ENCODE measurements around the gene ZNF827. TPM values are rescaled to one million over a fixed set of nuclear protein-coding genes. Genes with fewer than 3 reads are reported as not detected.

ZNF827 gene
- total and polyA plus RNA-seq, 2 of the 13 experiments (the other 11 are each of a cell fraction or from before 2014, with no cell fraction given): 2.8 TPM

DNA sequence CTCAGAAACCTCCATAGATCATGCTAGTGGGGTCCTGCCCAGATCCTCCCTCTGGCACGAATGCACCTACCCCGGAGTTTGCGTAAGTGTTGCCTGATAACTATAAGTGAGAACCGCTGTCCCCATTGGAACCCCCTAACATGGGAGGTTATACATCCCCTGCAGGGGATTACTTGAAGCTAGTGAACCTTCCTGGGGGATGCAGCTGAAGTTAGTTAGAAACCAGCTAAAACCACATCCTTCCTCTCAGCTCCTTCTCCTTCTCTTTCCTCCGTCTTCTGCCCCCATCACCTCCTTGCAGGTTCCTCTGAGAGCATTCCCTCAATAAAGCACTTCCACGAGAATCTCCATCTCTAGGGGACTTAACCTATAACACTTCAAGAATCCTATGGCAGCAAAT, 95.0 kb downstream of the ZNF827 start:
- no peak overlapping the region for H3K27ac ChIP-seq (ENCODE audit: extremely low read length, insufficient read depth, low read length)
- no peaks in the 10 kb centered on the region for H3K4me1 ChIP-seq (ENCODE audit: insufficient read depth, low read length)
- no peak overlapping the region for H2AFZ ChIP-seq (ENCODE audit: low read length)
- in situ Hi-C loops (cut with HindIII; ENCODE audit: extremely low pct_ligation_motif_present, low pct_unique_long_range_greater_than_20kb) (no loop called here), intact Hi-C loops (cut with micrococcal nuclease; ENCODE audit: unreplicated experiment) (no loop called here)
- H3K79me2 ChIP-seq (ENCODE audit: insufficient read depth, low read length): no peaks in the 10 kb centered on the region
- no peak for ATAC-seq
- H3K4me2 ChIP-seq (ENCODE audit: low read depth, low read length): no peak overlapping the region
- BruUV-seq (replicated peaks): no TSS peak
- no peak for DNase-seq (ENCODE audit: low spot score)
- H3K9ac ChIP-seq (ENCODE audit: insufficient read depth, low read depth, low read length): no peak overlapping the region
- peaks cover 0 to 20% of the 10 kb centered on the region in 2 experiments; a peak in 1 of 5 replicates for H3K36me3 ChIP-seq (replicated peaks in 1 of 2; ENCODE audit: control insufficient read depth in 1 of 2, insufficient read depth in 2 of 2, low read length in 2 of 2)
- H3K9me3 ChIP-seq (ENCODE audit: low read length): no peaks in the 10 kb centered on the region
- CTCF ChIA-PET (ENCODE audit: low intra/inter-chr PET ratio, low total read pairs): no interaction called here
- FAIRE-seq: no peak
- POLR2A ChIA-PET: no interaction called here
- WGBS (ENCODE audit: low lambda C conversion rate): 92% methylated on average over 6 of the region's 6 CpGs
- no peaks in the 10 kb centered on the region for H3K27me3 ChIP-seq (ENCODE audit: control insufficient read depth in 1 of 2, insufficient read depth in 2 of 2, low read length in 2 of 2)
- no peak for TF ChIP-seq ZNF263 (CRISPR knock-in tag; IDR thresholded peaks at IDR 0.05)
- no peak for TF ChIP-seq TSC22D2 (CRISPR knock-in tag; IDR thresholded peaks at IDR 0.05; ENCODE audit: borderline replicate concordance)
- TF ChIP-seq MTF1 (CRISPR knock-in tag; IDR thresholded peaks at IDR 0.05): no peak
- no peak for TF ChIP-seq ZNF317 (CRISPR knock-in tag; IDR thresholded peaks at IDR 0.05)
- TF ChIP-seq AGO1 (IDR thresholded peaks at IDR 0.05; ENCODE audit: low read depth, low read length, poor library complexity, severe bottlenecking): no peak
- TF ChIP-seq PHF21A (CRISPR knock-in tag; IDR thresholded peaks at IDR 0.05): no peak
- H3K4me3 ChIP-seq (replicated peaks in 1 of 3; ENCODE audit: insufficient read depth in 1 of 3, low read depth in 2 of 3, low read length in 3 of 3): no peak overlapping the region
- no peaks in the 10 kb centered on the region for H4K20me1 ChIP-seq (ENCODE audit: insufficient read depth, low read length)

DNA sequence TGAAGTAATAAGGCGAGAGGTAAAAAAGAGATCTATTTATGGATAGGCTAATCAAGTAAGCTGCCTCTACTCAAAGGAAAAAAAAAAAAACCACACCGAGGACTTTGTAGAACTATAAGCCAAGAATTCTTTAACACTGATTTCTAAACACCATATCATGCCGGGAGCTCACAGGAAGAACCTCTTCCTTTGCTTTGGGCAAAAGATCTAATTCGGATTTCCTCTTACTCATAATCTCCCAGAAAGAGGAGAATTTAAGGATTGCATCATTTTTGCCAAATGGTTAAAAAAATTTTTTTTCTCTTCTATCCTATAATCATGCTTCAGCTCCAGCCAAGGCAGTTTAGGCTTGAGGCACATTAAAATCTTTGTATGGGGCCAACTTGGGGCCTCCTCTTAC, 95.5 kb downstream of the ZNF827 start:
- no peak overlapping the region for H3K27ac ChIP-seq (ENCODE audit: extremely low read length, insufficient read depth, low read length)
- BruUV-seq (replicated peaks): no TSS peak
- H3K9ac ChIP-seq (ENCODE audit: insufficient read depth, low read depth, low read length): no peak overlapping the region
- ATAC-seq (no peak), DNase-seq (ENCODE audit: low spot score) (no peak), FAIRE-seq (no peak)
- peaks cover 0 to 20% of the 10 kb centered on the region in 2 experiments; a peak in 1 of 5 replicates for H3K36me3 ChIP-seq (replicated peaks in 1 of 2; ENCODE audit: control insufficient read depth in 1 of 2, insufficient read depth in 2 of 2, low read length in 2 of 2)
- H3K4me1 ChIP-seq (ENCODE audit: insufficient read depth, low read length): no peaks in the 10 kb centered on the region
- intact Hi-C loops (cut with micrococcal nuclease; ENCODE audit: unreplicated experiment): no loop called here
- TF ChIP-seq, protein P1, sequence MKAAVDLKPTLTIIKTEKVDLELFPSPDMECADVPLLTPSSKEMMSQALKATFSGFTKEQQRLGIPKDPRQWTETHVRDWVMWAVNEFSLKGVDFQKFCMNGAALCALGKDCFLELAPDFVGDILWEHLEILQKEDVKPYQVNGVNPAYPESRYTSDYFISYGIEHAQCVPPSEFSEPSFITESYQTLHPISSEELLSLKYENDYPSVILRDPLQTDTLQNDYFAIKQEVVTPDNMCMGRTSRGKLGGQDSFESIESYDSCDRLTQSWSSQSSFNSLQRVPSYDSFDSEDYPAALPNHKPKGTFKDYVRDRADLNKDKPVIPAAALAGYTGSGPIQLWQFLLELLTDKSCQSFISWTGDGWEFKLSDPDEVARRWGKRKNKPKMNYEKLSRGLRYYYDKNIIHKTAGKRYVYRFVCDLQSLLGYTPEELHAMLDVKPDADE (CRISPR knock-in tag; IDR thresholded peaks at IDR 0.05): no peak
- TF ChIP-seq GFI1 (CRISPR knock-in tag; IDR thresholded peaks at IDR 0.05; ENCODE audit: borderline replicate concordance): no peak
- no peak for TF ChIP-seq TCF12 (IDR thresholded peaks at IDR 0.05)
- TF ChIP-seq TCF12 (CRISPR knock-in tag; IDR thresholded peaks at IDR 0.05): no peak
- TF ChIP-seq, protein P2, sequence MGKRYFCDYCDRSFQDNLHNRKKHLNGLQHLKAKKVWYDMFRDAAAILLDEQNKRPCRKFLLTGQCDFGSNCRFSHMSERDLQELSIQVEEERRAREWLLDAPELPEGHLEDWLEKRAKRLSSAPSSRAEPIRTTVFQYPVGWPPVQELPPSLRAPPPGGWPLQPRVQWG (CRISPR knock-in tag; IDR thresholded peaks at IDR 0.05; ENCODE audit: borderline replicate concordance, low read depth): no peak
- TF ChIP-seq CEBPB (IDR thresholded peaks at IDR 0.05; ENCODE audit: borderline replicate concordance, low read depth, low read length): no peak
- TF ChIP-seq ARNTL (CRISPR knock-in tag; IDR thresholded peaks at IDR 0.05): no peak
- TF ChIP-seq POLR2A (IDR thresholded peaks at IDR 0.05; ENCODE audit: insufficient read depth in 1 of 2, low read depth in 2 of 2, low read length in 2 of 2): no peak
- TF ChIP-seq ZNF296 (CRISPR knock-in tag; conservative IDR thresholded peaks at IDR 0.05): no peak
- no peak for TF ChIP-seq ZNF329 (CRISPR knock-in tag; IDR thresholded peaks at IDR 0.05; ENCODE audit: low read depth)
- TF ChIP-seq PHF8 (CRISPR knock-in tag; IDR thresholded peaks at IDR 0.05): no peak
- no peak for TF ChIP-seq ZNF747 (CRISPR knock-in tag; IDR thresholded peaks at IDR 0.05; ENCODE audit: borderline replicate concordance)
- TF ChIP-seq, protein P3, sequence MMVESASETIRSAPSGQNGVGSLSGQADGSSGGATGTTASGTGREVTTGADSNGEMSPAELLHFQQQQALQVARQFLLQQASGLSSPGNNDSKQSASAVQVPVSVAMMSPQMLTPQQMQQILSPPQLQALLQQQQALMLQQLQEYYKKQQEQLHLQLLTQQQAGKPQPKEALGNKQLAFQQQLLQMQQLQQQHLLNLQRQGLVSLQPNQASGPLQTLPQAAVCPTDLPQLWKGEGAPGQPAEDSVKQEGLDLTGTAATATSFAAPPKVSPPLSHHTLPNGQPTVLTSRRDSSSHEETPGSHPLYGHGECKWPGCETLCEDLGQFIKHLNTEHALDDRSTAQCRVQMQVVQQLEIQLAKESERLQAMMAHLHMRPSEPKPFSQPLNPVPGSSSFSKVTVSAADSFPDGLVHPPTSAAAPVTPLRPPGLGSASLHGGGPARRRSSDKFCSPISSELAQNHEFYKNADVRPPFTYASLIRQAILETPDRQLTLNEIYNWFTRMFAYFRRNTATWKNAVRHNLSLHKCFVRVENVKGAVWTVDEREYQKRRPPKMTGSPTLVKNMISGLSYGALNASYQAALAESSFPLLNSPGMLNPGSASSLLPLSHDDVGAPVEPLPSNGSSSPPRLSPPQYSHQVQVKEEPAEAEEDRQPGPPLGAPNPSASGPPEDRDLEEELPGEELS (CRISPR knock-in tag; IDR thresholded peaks at IDR 0.05): no peak
- H3K27me3 ChIP-seq (ENCODE audit: control insufficient read depth in 1 of 2, insufficient read depth in 2 of 2, low read length in 2 of 2): no peaks in the 10 kb centered on the region
- H2AFZ ChIP-seq (ENCODE audit: low read length): no peak overlapping the region
- CTCF ChIA-PET (ENCODE audit: low intra/inter-chr PET ratio, low total read pairs): no interaction called here
- H3K4me2 ChIP-seq (ENCODE audit: low read depth, low read length): no peak overlapping the region
- H3K9me3 ChIP-seq (ENCODE audit: low read length): no peaks in the 10 kb centered on the region
- 93% methylated on average over 4 of the region's 4 CpGs for WGBS (ENCODE audit: low lambda C conversion rate)
- POLR2A ChIA-PET: no interaction called here
- in situ Hi-C loops (cut with HindIII; ENCODE audit: extremely low pct_ligation_motif_present, low pct_unique_long_range_greater_than_20kb): no loop called here
- no peaks in the 10 kb centered on the region for H4K20me1 ChIP-seq (ENCODE audit: insufficient read depth, low read length)
- no peaks in the 10 kb centered on the region for H3K79me2 ChIP-seq (ENCODE audit: insufficient read depth, low read length)
- no peak overlapping the region for H3K4me3 ChIP-seq (replicated peaks in 1 of 3; ENCODE audit: insufficient read depth in 1 of 3, low read depth in 2 of 3, low read length in 3 of 3)

Measured in HepG2 (cell line).